Hematopoietic multipotent progenitor cell treated with erythropoietin and hydrocortisone succinate and interleukin-3 and kit ligand, for 15 days (in vitro differentiated cells): ENCODE results near the gene DNAJB5.
"Not testable (repeated sequence)": the region's sequence is repeated elsewhere in the genome, so short reads cannot be mapped to it uniquely, and the experiment has no call there.

Experiments
- DNase-seq: peaks from one replicate; pipeline ENCODE4 v3.0.0-alpha.2; 2015; ENCODE audit warnings: low spot score

Gene DNAJB5

DNA sequence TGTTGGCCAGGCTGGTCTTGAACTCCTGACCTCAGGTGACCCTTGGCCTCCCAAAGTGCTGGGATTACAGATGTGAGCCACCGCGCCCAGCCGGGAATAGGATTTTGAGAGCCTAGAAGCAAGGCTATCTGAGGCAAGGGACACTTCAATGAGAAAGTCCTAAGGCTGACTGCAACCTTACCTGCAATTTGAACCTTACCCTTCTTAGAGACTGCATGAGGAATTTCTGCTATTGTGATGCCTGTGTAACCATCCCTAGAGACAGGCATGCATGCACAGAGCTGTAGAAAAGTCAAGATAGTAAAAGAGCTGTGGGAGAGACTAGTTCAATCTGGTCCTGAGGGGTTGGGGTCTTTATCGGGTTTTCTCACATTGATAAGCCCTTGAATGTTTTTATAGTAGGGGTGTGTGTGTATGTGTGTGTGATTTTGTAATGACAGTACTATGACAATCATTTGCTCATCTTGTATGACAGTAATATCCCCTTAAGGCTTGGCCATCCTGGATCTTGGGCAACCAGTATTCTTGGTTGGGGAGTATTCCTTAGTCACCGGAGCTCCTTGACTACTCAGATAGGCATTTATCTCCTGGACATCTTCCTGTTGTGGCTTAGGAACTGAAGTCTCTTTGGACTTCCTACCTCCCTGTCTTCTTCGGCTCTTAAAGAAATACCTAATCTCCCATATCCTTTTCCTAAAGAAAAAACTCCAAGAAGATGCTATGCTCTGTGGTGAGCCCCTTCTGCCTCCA lies 11.2 kb downstream of the DNAJB5 start:
- DNase-seq, result no peak

GRCh38 chr9:35001285-35001677 lies 11.7 kb downstream of the DNAJB5 start:
- DNase-seq, result no peak

- DNase-seq, result no peak
Observed at GRCh38 chr9:35001803-35002502, 12.4 kb downstream of the DNAJB5 start.

GRCh38 chr9:35002623-35003022 lies 13.1 kb downstream of the DNAJB5 start:
- DNase-seq, result no peak

GRCh38 chr9:35004299-35004698 lies 14.8 kb downstream of the DNAJB5 start:
- DNase-seq, result not testable (repeated sequence)

DNA sequence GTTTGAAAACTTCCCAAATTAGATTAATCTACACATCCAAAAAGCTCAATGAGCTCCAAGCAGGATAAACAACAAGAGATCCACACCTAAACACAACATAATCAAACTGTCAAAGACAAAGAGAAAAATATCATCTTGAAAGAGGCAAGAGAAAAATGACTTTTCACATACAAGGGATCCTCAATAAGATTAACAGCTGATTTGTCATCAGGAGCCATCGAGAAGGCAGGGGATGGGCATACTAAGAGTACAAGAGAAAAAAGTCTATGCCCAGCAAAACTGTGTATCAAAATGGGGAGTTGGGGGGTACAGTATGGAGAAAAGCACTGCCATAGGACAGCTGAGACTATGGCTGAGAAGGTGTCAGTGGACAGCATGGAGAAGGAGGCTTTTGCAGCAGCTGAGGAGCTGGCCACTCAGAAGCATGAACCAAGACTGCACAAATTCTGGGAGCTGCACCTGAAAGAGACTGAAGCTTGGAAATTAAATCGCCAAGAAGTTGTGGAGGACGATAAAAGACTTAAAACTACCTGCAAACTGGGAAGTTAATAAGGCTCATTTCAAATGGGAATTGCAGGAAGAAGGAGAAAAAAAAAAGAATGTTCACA lies 20.9 kb downstream of the DNAJB5 start:
- no peak for DNase-seq

DNA sequence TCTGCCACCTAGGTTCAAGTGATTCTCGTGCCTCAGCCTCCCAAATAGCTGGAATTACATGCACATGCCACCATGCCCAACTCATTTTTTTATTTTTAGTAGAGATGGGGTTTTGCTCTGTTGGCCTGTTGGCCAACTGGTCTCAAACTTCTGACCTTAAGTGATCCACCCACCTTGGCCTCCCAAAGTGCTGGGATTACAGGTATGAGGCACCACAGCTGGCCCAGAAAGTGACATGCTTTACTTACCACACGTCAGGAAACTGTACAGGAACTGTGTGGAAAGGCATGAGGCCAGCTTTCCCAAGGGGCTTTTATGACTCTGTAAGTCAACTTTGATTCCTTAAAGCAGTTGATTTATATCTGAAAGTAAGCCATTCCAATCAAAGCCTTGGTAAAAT lies 25.0 kb downstream of the DNAJB5 start:
- no peak for DNase-seq

- DNase-seq, result not testable (repeated sequence)
Observed at GRCh38 chr9:35023443-35023842, 33.9 kb downstream of the DNAJB5 start.

- no peak for DNase-seq
Observed at GRCh38 chr9:35026671-35027070, 37.1 kb downstream of the DNAJB5 start.

DNA sequence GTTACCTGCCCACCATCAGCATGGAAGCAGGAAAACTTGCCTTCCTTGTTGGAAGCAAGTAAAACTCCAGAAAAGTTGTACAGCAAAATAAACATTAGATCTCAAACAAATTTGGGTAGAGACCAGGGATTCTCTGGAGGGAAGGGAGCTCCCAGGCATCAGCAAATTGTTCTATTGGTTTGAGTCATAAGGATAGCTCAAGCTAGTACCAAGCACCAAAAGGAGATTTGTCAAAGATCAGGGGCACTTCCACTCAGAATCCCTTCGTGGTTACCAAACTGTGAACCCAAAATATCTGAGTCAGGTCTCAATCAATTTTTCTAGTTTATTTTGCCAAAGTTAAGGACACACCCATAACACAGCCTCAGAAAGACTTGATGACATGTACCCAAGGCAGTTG lies 37.8 kb downstream of the DNAJB5 start:
- no peak for DNase-seq

DNA sequence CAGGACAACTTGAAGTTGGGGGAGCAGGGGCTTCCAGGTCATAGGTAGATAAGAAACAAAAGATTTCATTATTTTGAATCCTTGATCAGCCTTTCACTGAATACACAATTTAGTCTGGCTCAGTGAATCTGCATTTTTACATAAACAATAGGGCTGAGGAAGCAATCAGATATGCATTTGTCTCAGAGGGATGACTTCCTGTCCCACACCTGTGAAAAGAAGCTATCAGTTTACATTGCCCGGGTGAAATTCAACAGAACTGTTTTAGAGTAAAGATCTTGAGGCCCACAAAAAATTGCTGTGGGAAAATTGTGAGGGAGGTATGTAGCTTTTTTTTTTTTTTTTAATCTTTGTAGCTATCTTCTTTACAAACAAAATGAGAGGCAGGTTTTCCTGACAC lies 38.3 kb downstream of the DNAJB5 start:
- no peak for DNase-seq

DNA sequence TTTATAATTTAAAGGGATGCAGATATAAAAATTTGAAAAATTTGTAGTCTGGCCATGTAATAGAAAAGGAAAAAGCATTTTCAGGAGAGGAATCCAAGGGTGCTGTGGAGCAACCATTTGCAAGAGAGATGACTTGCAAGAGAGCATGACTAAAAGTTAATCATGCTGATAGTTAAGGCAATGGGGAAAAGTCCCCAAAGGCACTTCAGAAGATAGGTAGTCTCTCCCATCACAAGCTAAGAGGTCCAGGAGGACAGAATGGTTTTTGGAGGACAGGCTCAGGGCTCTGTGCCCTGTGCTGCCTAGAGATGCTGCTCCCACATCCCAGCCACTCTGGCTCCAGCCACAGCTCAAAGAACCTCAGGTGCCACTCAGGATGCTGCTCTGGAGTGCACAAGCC lies 38.8 kb downstream of the DNAJB5 start:
- DNase-seq, result no peak

DNA sequence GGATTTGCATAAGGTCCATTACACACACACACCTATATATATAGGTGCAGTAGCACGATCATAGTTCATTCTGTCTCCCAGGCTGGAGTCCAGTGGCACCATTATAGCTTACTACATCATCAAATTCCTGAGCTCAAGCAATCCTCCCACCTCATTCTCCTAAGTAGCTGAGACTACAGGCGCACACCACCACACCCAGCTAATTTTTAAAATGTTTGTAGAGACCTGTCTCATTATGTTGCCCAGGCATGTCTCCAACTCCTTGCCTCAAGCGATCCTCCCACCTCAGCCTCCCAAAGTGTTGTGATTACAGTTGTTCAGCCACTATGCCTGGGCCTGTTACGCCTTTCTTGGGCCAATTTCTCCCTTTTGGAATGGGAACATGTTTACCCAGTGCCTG lies 39.7 kb downstream of the DNAJB5 start:
- no peak for DNase-seq

GRCh38 chr9:35029852-35030251 lies 40.3 kb downstream of the DNAJB5 start:
- no peak for DNase-seq

DNA sequence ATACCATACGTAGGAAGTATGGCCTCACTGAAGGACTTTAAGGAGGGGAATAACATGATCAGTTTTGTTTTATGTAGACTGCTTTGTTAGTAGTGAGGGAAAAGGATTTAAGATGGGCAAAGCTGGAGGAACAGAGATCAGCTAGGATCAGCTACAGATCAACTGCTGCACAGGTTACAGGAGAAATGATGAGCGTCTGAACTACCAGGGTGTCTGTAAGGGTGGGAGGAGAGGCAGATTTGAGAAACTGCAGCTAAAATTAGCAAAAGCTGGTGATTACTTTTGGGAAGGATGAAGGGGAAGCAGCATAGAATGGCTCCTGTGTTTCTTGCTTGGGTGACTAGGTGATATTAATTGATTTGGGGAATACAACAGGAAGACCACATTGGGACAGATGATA lies 43.6 kb downstream of the DNAJB5 start:
- no peak for DNase-seq

GRCh38 chr9:35035851-35036701 lies 46.5 kb downstream of the DNAJB5 start:
- no peak for DNase-seq

GRCh38 chr9:35042081-35042604 lies 52.6 kb downstream of the DNAJB5 start:
- DNase-seq, result no peak

DNA sequence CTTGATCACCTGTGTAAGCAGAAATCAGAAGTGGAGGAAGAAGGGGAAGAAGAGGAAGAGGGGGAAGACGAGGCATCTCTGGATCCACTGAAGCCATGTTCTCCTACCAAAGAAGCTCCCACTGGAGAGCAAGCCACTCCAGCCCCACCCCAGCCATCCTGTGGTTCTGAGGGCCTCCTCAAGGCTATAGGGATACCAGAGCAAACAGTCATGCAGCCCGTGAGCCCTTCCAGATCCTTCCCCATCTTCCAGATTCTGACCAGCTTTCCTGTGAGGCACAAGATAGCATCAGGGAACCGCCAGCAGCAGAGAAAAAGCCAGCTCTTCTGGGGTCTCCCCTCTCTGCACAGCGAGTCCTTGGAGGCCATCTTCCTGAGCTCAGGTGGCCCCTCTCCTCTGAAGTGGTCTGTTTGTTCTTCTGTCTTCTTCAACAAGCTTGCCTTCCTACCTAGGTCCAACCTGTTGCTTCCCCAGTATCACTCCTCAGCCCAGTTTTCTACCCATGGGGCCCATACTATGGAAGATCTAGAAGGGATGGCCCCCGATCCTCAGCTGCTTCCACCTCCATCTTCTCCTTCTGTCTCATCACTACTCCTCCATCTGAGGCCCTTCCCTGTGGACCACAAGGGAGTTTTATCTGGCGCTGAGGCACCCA lies 53.5 kb downstream of the DNAJB5 start:
- DNase-seq, result no peak

DNA sequence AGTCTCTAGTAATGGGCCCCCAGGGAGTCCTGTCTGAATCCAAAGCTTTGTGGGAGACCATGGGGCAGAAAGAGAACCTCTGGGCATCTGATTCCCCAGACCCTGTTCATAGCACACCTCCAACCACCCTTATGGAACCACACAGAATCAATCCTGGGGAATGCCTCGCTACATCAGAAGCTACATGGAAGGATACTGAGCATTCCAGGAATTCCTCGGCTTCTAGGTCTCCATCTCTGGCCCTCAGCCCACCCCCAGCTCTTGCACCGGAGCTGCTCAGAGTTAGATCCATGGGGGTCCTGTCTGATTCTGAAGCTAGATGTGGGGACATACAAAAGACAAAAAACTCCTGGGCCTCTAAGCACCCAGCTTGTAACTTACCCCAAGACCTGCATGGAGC lies 54.5 kb downstream of the DNAJB5 start:
- DNase-seq, result no peak
